ENCODE results near the gene BEST2.

Gene BEST2

GRCh38 chr19:12802267-12803106, 50.9 kb downstream of the BEST2 start:
- no peak for DNase-seq

- DNase-seq = no peak
Observed at GRCh38 chr19:12804051-12804450, 52.5 kb downstream of the BEST2 start.

GRCh38 chr19:12806242-12807081, 54.9 kb downstream of the BEST2 start, which contains the start of gene RNASEH2A:
Gene RNASEH2A (plus strand): TSS chr19:12806584. CDS start chr19:12806674, 90 bp downstream.
- no peak for DNase-seq
